ENCODE measurements around the gene SLC35B1. TPM values are rescaled to one million over a fixed set of nuclear protein-coding genes. Genes with fewer than 3 reads are reported as not detected.

Gene SLC35B1
- total and polyA plus RNA-seq, 10 of the 15 experiments (the other 5 are each of a cell fraction or from before 2014, with no cell fraction given), result 40.0 to 113 (median 51.6) TPM

DNA sequence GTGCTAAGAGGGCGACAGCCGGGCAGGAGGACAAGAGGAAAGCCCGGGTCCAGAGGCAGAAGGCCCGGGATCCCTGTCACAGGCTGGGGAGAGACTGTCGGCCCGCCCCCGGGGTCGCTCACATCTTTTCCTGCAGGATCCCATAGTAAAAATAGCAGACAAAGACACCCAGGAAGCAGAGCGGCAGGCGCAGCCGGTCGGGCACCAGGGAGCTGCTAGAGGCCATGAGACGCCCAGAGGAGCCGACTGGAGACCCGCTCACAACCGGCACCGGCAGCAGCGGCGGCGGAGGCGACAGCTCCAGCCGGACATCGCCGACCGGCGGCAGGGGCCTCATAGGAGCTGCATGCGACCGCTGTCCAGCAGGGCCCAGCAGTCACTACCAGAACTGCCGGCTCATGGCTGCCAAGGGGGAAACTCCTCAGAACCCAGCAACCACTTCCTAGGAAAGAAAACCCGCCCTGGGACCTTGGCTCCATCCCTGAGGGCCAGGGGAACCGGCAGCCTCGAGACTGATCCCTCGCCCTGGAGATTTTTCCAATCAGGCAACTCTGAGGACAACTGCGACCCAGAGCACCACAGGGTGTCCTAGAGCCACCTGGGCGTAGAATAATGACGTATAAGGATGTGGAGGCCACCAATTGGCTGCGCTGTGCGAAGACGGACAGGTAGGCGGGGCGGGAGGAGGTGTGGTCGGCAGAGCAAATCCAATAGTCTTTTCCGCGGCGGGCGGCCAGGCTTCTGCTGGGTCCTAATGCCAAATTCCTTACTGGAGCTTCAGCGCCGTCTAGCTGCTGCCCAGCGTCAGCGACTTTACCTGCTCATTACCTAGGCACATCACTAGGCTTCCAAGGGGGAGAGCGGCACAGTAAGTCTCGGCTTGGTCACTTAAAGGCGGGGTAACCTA, at the start of gene SLC35B1 (continued):
- TF ChIP-seq NR2C2 (IDR thresholded peaks at IDR 0.05; ENCODE audit: borderline replicate concordance, control insufficient read depth, insufficient read length, low read depth) (no peak), IKZF1 (conservative IDR thresholded peaks at IDR 0.05) (peak; percentile 99), LARP7 (IDR thresholded peaks at IDR 0.05) (peak; percentile 87; the same call in 1 of the 2 replicates), NFYB (IDR thresholded peaks at IDR 0.05; ENCODE audit: insufficient read depth, low read depth, low read length) (peak; percentile 87), RELA (IDR thresholded peaks at IDR 0.05; ENCODE audit: borderline replicate concordance, partially characterized antibody) (peak; percentile 85), MYB (IDR thresholded peaks at IDR 0.05; ENCODE audit: borderline replicate concordance, low read depth, low read length) (peak; percentile 99), EZH2 (IDR thresholded peaks at IDR 0.05; ENCODE audit: borderline replicate concordance, control insufficient read depth, low read depth, low read length) (no peak), CHD2 (IDR thresholded peaks at IDR 0.05; ENCODE audit: borderline replicate concordance, low read depth, low read length) (peak; percentile 12; the same call in 1 of the 2 replicates), TCF7 (IDR thresholded peaks at IDR 0.05; ENCODE audit: borderline replicate concordance) (no peak), ZBED1 (IDR thresholded peaks at IDR 0.05; ENCODE audit: borderline replicate concordance) (no peak), RUNX3 (IDR thresholded peaks at IDR 0.05; ENCODE audit: low read length) (peak; percentile 66), DPF2 (IDR thresholded peaks at IDR 0.05) (peak; percentile 70), TARDBP (IDR thresholded peaks at IDR 0.05; ENCODE audit: borderline replicate concordance) (peak; percentile 84), ZNF217 (IDR thresholded peaks at IDR 0.05) (peak; percentile 74; the same call in 1 of the 2 replicates), SUPT20H (IDR thresholded peaks at IDR 0.05; ENCODE audit: borderline replicate concordance, control insufficient read depth, low read depth, low read length) (no peak), JUNB (IDR thresholded peaks at IDR 0.05) (peak; percentile 22; the same call in 1 of the 2 replicates), CREB1 (IDR thresholded peaks at IDR 0.05; ENCODE audit: low read depth) (peak; percentile 99), RCOR1 (conservative IDR thresholded peaks at IDR 0.05; ENCODE audit: low read depth, low read length) (no peak)
- TF ChIP-seq, protein P1, sequence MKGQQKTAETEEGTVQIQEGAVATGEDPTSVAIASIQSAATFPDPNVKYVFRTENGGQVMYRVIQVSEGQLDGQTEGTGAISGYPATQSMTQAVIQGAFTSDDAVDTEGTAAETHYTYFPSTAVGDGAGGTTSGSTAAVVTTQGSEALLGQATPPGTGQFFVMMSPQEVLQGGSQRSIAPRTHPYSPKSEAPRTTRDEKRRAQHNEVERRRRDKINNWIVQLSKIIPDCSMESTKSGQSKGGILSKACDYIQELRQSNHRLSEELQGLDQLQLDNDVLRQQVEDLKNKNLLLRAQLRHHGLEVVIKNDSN (IDR thresholded peaks at IDR 0.05; ENCODE audit: borderline replicate concordance, extremely low read length, insufficient read depth, low read depth, low read length), result peak; percentile 23
- TF ChIP-seq, protein P2, sequence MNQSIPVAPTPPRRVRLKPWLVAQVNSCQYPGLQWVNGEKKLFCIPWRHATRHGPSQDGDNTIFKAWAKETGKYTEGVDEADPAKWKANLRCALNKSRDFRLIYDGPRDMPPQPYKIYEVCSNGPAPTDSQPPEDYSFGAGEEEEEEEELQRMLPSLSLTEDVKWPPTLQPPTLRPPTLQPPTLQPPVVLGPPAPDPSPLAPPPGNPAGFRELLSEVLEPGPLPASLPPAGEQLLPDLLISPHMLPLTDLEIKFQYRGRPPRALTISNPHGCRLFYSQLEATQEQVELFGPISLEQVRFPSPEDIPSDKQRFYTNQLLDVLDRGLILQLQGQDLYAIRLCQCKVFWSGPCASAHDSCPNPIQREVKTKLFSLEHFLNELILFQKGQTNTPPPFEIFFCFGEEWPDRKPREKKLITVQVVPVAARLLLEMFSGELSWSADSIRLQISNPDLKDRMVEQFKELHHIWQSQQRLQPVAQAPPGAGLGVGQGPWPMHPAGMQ (IDR thresholded peaks at IDR 0.05; ENCODE audit: borderline replicate concordance), result peak; percentile 99
- TF ChIP-seq, protein P3, sequence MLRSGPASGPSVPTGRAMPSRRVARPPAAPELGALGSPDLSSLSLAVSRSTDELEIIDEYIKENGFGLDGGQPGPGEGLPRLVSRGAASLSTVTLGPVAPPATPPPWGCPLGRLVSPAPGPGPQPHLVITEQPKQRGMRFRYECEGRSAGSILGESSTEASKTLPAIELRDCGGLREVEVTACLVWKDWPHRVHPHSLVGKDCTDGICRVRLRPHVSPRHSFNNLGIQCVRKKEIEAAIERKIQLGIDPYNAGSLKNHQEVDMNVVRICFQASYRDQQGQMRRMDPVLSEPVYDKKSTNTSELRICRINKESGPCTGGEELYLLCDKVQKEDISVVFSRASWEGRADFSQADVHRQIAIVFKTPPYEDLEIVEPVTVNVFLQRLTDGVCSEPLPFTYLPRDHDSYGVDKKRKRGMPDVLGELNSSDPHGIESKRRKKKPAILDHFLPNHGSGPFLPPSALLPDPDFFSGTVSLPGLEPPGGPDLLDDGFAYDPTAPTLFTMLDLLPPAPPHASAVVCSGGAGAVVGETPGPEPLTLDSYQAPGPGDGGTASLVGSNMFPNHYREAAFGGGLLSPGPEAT (IDR thresholded peaks at IDR 0.05; ENCODE audit: low read depth), result peak; percentile 100
- TF ChIP-seq, protein P4, sequence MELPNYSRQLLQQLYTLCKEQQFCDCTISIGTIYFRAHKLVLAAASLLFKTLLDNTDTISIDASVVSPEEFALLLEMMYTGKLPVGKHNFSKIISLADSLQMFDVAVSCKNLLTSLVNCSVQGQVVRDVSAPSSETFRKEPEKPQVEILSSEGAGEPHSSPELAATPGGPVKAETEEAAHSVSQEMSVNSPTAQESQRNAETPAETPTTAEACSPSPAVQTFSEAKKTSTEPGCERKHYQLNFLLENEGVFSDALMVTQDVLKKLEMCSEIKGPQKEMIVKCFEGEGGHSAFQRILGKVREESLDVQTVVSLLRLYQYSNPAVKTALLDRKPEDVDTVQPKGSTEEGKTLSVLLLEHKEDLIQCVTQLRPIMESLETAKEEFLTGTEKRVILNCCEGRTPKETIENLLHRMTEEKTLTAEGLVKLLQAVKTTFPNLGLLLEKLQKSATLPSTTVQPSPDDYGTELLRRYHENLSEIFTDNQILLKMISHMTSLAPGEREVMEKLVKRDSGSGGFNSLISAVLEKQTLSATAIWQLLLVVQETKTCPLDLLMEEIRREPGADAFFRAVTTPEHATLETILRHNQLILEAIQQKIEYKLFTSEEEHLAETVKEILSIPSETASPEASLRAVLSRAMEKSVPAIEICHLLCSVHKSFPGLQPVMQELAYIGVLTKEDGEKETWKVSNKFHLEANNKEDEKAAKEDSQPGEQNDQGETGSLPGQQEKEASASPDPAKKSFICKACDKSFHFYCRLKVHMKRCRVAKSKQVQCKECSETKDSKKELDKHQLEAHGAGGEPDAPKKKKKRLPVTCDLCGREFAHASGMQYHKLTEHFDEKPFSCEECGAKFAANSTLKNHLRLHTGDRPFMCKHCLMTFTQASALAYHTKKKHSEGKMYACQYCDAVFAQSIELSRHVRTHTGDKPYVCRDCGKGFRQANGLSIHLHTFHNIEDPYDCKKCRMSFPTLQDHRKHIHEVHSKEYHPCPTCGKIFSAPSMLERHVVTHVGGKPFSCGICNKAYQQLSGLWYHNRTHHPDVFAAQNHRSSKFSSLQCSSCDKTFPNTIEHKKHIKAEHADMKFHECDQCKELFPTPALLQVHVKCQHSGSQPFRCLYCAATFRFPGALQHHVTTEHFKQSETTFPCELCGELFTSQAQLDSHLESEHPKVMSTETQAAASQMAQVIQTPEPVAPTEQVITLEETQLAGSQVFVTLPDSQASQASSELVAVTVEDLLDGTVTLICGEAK (IDR thresholded peaks at IDR 0.05; ENCODE audit: borderline replicate concordance), result peak; percentile 80
